OCI-LY7 (cell line): ENCODE results near the gene PRR4. TPM values are rescaled to one million over a fixed set of nuclear protein-coding genes. Genes with fewer than 3 reads are reported as not detected.

ENCODE experiments used
- BruUV-seq: library from RNA; stranded (reverse); fragments of 400-500 nt; replicated peaks from 2 replicates; lab custom pipeline; 2021; lab: Mats Ljungman, UMichigan
- CTCF ChIA-PET: fragments of 300-600 bp; sonication (Branson Sonifier 250); formaldehyde crosslinking; loops from one replicate; lab custom pipeline; 2022; ENCODE audit warnings: antibody characterized with exemption; ENCODE audit not compliant: unreplicated experiment; lab: Charles Lee
- POLR2A ChIA-PET: fragments of 300-600 bp; sonication (Branson Sonifier 250); formaldehyde crosslinking; loops from one replicate; lab custom pipeline; 2022; ENCODE audit warnings: antibody characterized with exemption; lab: Charles Lee
- DNase-seq: peaks from one replicate; pipeline ENCODE4 v3.0.0-alpha.2; 2015; ENCODE audit warnings: low spot score
- H2AFZ ChIP-seq: fragments of 200-600 bp; sonication (generic), shearing (Covaris generic); 2 replicates; pipeline ENCODE4 v1.6.1; 2014; ENCODE audit warnings: mild to moderate bottlenecking, antibody characterized with exemption, low read length, moderate library complexity
- H3K27ac ChIP-seq: fragments of 200-600 bp; sonication (generic); 2 replicates; pipeline ENCODE4 v1.5.1; 2014; ENCODE audit warnings: mixed run types, low read depth, mild to moderate bottlenecking, moderate library complexity, low read length, inconsistent platforms; ENCODE audit not compliant: poor library complexity, severe bottlenecking
- H3K36me3 ChIP-seq: fragments of 200-600 bp; sonication (generic); 2 replicates; pipeline ENCODE4 v1.6.1; 2014; ENCODE audit warnings: mild to moderate bottlenecking, antibody characterized with exemption, low read length, moderate library complexity, mixed read lengths; ENCODE audit not compliant: insufficient read depth
- H3K4me1 ChIP-seq: fragments of 200-600 bp; sonication (generic); 2 replicates; pipeline ENCODE4 v1.5.1; 2014; ENCODE audit warnings: mild to moderate bottlenecking, low read length; ENCODE audit not compliant: insufficient read depth, poor library complexity, severe bottlenecking
- H3K4me2 ChIP-seq: fragments of 200-600 bp; sonication (generic); 2 replicates; pipeline ENCODE4 v1.6.1; 2014; ENCODE audit warnings: mild to moderate bottlenecking, low read length
- H3K4me3 ChIP-seq: fragments of 200-600 bp; sonication (generic); 2 replicates; pipeline ENCODE4 v1.5.1; 2014; ENCODE audit warnings: mild to moderate bottlenecking, low read depth, low read length; ENCODE audit not compliant: poor library complexity, severe bottlenecking
- H3K79me2 ChIP-seq: fragments of 200-600 bp; sonication (generic); 2 replicates; pipeline ENCODE4 v1.6.1; 2016; ENCODE audit warnings: low read depth, mild to moderate bottlenecking, low read length, moderate library complexity, mixed read lengths; ENCODE audit not compliant: insufficient read depth
- H3K9me2 ChIP-seq: fragments of 200-600 bp; sonication (generic); 2 replicates; pipeline ENCODE4 v1.6.1; 2016; ENCODE audit warnings: mild to moderate bottlenecking, low read length, mixed read lengths; ENCODE audit not compliant: insufficient read depth
- H3K9me3 ChIP-seq: fragments of 200-600 bp; sonication (generic); 2 replicates; pipeline ENCODE4 v1.6.1; 2014; ENCODE audit warnings: mild to moderate bottlenecking, mixed run types, low read length, mixed read lengths
- H4K20me1 ChIP-seq: fragments of 200-600 bp; sonication (generic); 2 replicates; pipeline ENCODE4 v1.6.1; 2014; ENCODE audit warnings: mild to moderate bottlenecking, antibody characterized with exemption, low read length, moderate library complexity, mixed read lengths; ENCODE audit not compliant: insufficient read depth
- CTCF ChIP-seq: fragments of 200-600 bp; sonication (generic); conservative IDR thresholded peaks from 2 replicates; pipeline ENCODE4 v1.5.1; 2014; ENCODE audit warnings: mild to moderate bottlenecking, antibody characterized with exemption, low read length, moderate library complexity, mixed read lengths
- EZH2phosphoT487 ChIP-seq: fragments of 200-600 bp; sonication (generic); IDR thresholded peaks from 2 replicates; pipeline ENCODE4 v1.6.1; 2018; ENCODE audit warnings: low read depth, borderline replicate concordance, mild to moderate bottlenecking, mixed run types, antibody characterized with exemption, low read length, moderate library complexity, mixed read lengths
- intact Hi-C: fragments of 100-400 bp; cut with micrococcal nuclease; formaldehyde crosslinking; loops from one replicate; pipeline ENCODE4 v1.10.0; 2022; ENCODE audit not compliant: unreplicated experiment
- total RNA-seq, 2 experiments: library from RNA; depleted of rRNA in 1 of 2; stranded (reverse); fragments of >200 nt in 1 of 2; shearing (Covaris generic) in 1 of 2; gene quantifications; 2 replicates each; pipeline ENCODE4 v1.2.3, GENCODE V29; 2014 to 2022

The PRR4 gene
- total RNA-seq, 2 experiments from 2014 or later: 1.5 TPM; not detected in 1

- TF ChIP-seq CTCF (no peak), EZH2phosphoT487 (no peak)
- Histone ChIP-seq H3K4me3 (no peak overlapping the region), H3K9me2 (no peaks in the 10 kb centered on the region), H3K9me3 (no peaks in the 10 kb centered on the region), H3K27ac (no peak overlapping the region), H3K79me2 (no peaks in the 10 kb centered on the region), H3K4me2 (no peak overlapping the region), H4K20me1 (no peaks in the 10 kb centered on the region), H3K36me3 (no peaks in the 10 kb centered on the region), H3K4me1 (no peaks in the 10 kb centered on the region), H2AFZ (no peak overlapping the region)
- ChIA-PET CTCF (no interaction called here), POLR2A (interaction anchor here (0.9 kb wide), 1 partner anchor 8 kb away, joined by 4 read pairs; no protein-coding TSS in a partner anchor)
- intact Hi-C loops: no loop called here
- no peak for DNase-seq
- BruUV-seq: no TSS peak
Measured at GRCh38 chr12:10855807-10856206, 6.5 kb upstream of the PRR4 start.

- intact Hi-C loops: no loop called here
- CTCF ChIA-PET: no interaction called here
- H4K20me1 ChIP-seq: no peaks in the 10 kb centered on the region
- H3K9me2 ChIP-seq: no peaks in the 10 kb centered on the region
- no peaks in the 10 kb centered on the region for H3K79me2 ChIP-seq
- H3K4me1 ChIP-seq: no peaks in the 10 kb centered on the region
- no peak overlapping the region for H3K4me2 ChIP-seq
- BruUV-seq: no TSS peak
- no peaks in the 10 kb centered on the region for H3K36me3 ChIP-seq
- no peak for DNase-seq
- H2AFZ ChIP-seq: no peak overlapping the region
- POLR2A ChIA-PET: no interaction called here
- no peaks in the 10 kb centered on the region for H3K9me3 ChIP-seq
- no peak for TF ChIP-seq CTCF
- H3K4me3 ChIP-seq: no peak overlapping the region
- H3K27ac ChIP-seq: no peak overlapping the region
Measured at GRCh38 chr12:10853776-10854175, 4.5 kb upstream of the PRR4 start.

GRCh38 chr12:10851243-10851858 lies 2.1 kb upstream of the PRR4 start:
- Histone ChIP-seq H3K9me3 (no peaks in the 10 kb centered on the region), H3K79me2 (no peaks in the 10 kb centered on the region), H4K20me1 (no peaks in the 10 kb centered on the region), H3K27ac (no peak overlapping the region), H3K4me1 (no peaks in the 10 kb centered on the region), H3K4me3 (no peak overlapping the region), H2AFZ (no peak overlapping the region), H3K4me2 (no peak overlapping the region), H3K9me2 (no peaks in the 10 kb centered on the region), H3K36me3 (no peaks in the 10 kb centered on the region)
- no peak for TF ChIP-seq CTCF
- no peak for TF ChIP-seq EZH2phosphoT487
- BruUV-seq: no TSS peak
- ChIA-PET CTCF (no interaction called here), POLR2A (no interaction called here)
- no peak for DNase-seq
- intact Hi-C loops: no loop called here
